ENCODE measurements around the gene ZNF580. TPM values are rescaled to one million over a fixed set of nuclear protein-coding genes. Genes with fewer than 3 reads are reported as not detected.

ZNF580 gene
- total and polyA plus RNA-seq, 2 of the 13 experiments (the other 11 are each of a cell fraction or from before 2014, with no cell fraction given) = 4.4 to 6.0 TPM

DNA sequence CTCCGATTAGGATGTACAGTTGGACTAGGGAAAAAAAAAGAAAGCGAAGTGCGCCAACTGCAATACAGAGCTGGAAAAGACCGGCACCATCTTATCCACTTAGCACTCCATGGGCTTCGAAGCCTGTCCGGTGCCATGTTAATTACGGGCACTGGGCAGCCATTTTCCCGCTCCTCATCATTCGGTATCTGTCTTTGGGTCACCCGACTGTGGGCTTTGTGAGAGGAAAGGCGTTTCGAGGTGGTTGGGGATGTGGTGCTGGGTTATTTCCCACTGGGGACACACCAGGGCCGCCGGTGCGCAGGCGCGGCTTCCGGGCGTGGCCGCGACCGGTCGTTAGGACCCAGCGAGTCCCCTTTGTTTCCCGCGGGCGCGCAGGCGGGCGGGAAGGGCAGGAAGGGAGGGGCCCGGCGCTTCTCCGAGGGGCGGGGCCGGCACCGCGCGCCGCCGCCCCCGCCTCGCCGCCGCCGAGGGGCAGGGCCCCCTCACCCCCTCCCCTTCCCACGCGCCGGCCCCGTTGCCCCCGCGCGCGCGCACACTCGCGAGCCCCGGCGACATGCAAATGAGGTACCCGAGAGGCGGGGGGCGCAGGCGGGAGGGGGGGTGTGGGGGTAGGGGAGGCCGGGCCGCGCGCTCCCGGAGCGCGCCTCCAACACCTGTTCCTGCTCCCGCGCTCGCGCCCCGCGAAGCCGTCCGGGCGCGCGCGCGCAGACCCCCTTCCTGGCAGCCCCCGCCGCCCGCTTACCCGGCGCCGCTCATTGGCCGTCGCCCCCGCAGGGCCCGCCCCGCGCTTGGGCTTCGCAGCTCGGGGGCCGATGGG, 40.8 kb upstream of the ZNF580 start, which contains the start of gene ZNF524 (continued):
- TF ChIP-seq NFKB2 (CRISPR knock-in tag; IDR thresholded peaks at IDR 0.05; ENCODE audit: borderline replicate concordance) (0 out of 2 replicates have a peak, but pooled peaks have one; percentile 34), FOXK1 (CRISPR knock-in tag; IDR thresholded peaks at IDR 0.05; ENCODE audit: borderline replicate concordance, low read depth) (no peak; the same call in 1 of the 2 replicates), ZNF432 (CRISPR knock-in tag; IDR thresholded peaks at IDR 0.05; ENCODE audit: borderline replicate concordance) (no peak), POLR2G (IDR thresholded peaks at IDR 0.05; ENCODE audit: low read depth, low read length) (peak; percentile 19; the same call in 1 of the 2 replicates)

DNA sequence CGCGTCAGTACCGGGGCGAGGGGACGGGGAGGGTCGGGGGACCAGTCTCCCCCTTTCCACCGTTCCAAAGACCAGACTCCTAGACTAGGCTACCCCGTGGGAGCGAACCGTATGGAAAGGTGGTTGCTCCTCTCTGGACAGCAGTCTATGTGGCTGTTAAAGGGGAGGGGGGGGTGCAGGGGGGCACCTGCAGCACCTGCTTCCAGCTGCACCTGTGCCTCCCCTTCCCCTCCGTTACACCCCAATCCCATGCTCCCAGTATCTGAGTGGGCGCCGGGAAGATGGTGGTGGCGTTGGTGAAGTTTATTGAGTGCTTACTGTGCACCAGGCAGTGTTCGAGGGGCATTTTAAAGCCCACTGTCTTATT, 40.2 kb upstream of the ZNF580 start:
- BruUV-seq (replicated peaks) = no TSS peak
- Histone ChIP-seq H3K4me1 (ENCODE audit: insufficient read depth, low read length) (peaks cover 42% of the 10 kb centered on the region), H4K20me1 (ENCODE audit: insufficient read depth, low read length) (0 out of 2 replicates have a peak, but pooled peaks cover 6% of the 10 kb centered on the region), H3K4me2 (ENCODE audit: low read depth, low read length) (peak overlapping the region; percentile 88), H3K79me2 (ENCODE audit: insufficient read depth, low read length) (peaks cover 2% of the 10 kb centered on the region), H3K9ac (ENCODE audit: insufficient read depth, low read depth, low read length) (peak overlapping the region; percentile 75), H3K36me3 (replicated peaks in 1 of 2; ENCODE audit: control insufficient read depth in 1 of 2, insufficient read depth in 2 of 2, low read length in 2 of 2) (peaks cover 5 to 18% of the 10 kb centered on the region in 2 experiments; a peak in 4 of 5 replicates), H3K4me3 (replicated peaks in 1 of 3; ENCODE audit: insufficient read depth in 1 of 3, low read depth in 2 of 3, low read length in 3 of 3) (peak overlapping the region; percentile 73 to 94 (median 90)), H3K27me3 (ENCODE audit: control insufficient read depth in 1 of 2, insufficient read depth in 2 of 2, low read length in 2 of 2) (no peaks in the 10 kb centered on the region; a peak in 1 of 5 replicates), H3K9me3 (ENCODE audit: low read length) (no peaks in the 10 kb centered on the region), H2AFZ (ENCODE audit: low read length) (no peak overlapping the region), H3K27ac (ENCODE audit: extremely low read length, insufficient read depth, low read length) (peak overlapping the region; percentile 98)
- intact Hi-C loops (cut with micrococcal nuclease; ENCODE audit: unreplicated experiment) (loop anchor here (2.0 to 10.0 kb wide), 2 partner anchors 14 to 46 kb away; no protein-coding TSS in a partner anchor), in situ Hi-C loops (cut with HindIII; ENCODE audit: extremely low pct_ligation_motif_present, low pct_unique_long_range_greater_than_20kb) (no loop called here)
- FAIRE-seq (no peak), DNase-seq (ENCODE audit: low spot score) (no peak), ATAC-seq (no peak)
- CTCF ChIA-PET (ENCODE audit: low intra/inter-chr PET ratio, low total read pairs) = no interaction called here
- POLR2A ChIA-PET = interaction anchor here (1.1 to 4.9 kb wide), 9 partner anchors 15 to 344 kb away, joined by 3 to 66 read pairs (median 13); partner anchors contain the start of genes SBK3, ZNF579 and ZNF784
- TF ChIP-seq CHD4 (IDR thresholded peaks at IDR 0.05; ENCODE audit: borderline replicate concordance, low read length) (0 out of 2 replicates have a peak, but pooled peaks have one; percentile 7), KLF9 (CRISPR knock-in tag; IDR thresholded peaks at IDR 0.05; ENCODE audit: low read depth) (no peak), SIX1 (CRISPR knock-in tag; IDR thresholded peaks at IDR 0.05; ENCODE audit: borderline replicate concordance) (no peak), SIN3A (IDR thresholded peaks at IDR 0.05; ENCODE audit: borderline replicate concordance, low read depth, low read length) (peak; percentile 67; the same call in 1 of the 2 replicates), POLR2AphosphoS5 (IDR thresholded peaks at IDR 0.05; ENCODE audit: low read depth, low read length) (peak; percentile 45; the same call in 1 of the 2 replicates), KLF11 (CRISPR knock-in tag; IDR thresholded peaks at IDR 0.05) (0 out of 2 replicates have a peak, but pooled peaks have one; percentile 3), HDAC2 (CRISPR knock-in tag; IDR thresholded peaks at IDR 0.05) (0 out of 2 replicates have a peak, but pooled peaks have one; percentile 17), POLR2A (IDR thresholded peaks at IDR 0.05; ENCODE audit: insufficient read depth in 1 of 2, low read depth in 2 of 2, low read length in 2 of 2) (peak in 1 of 2 experiments; percentile 56; a peak in 2 of 4 replicates), ZNF605 (CRISPR knock-in tag; IDR thresholded peaks at IDR 0.05) (peak; percentile 15; the same call in 1 of the 2 replicates), HNRNPH1 (optimal IDR thresholded peaks at IDR 0.05; ENCODE audit: low read depth, low read length) (peak; percentile 44), ZNF335 (CRISPR knock-in tag; IDR thresholded peaks at IDR 0.05) (0 out of 2 replicates have a peak, but pooled peaks have one; percentile 13), ZNF33B (CRISPR knock-in tag; IDR thresholded peaks at IDR 0.05) (no peak), PHF20 (CRISPR knock-in tag; IDR thresholded peaks at IDR 0.05) (0 out of 2 replicates have a peak, but pooled peaks have one; percentile 36), EZH2 (conservative IDR thresholded peaks at IDR 0.05; ENCODE audit: low read depth, low read length) (no peak)
- WGBS (ENCODE audit: low lambda C conversion rate) = 34% methylated on average over 5 of the region's 15 CpGs
